Measurements from ENCODE around the gene SNURF. TPM values are rescaled to one million over a fixed set of nuclear protein-coding genes. Genes with fewer than 3 reads are reported as not detected.

SNURF gene, protein sequence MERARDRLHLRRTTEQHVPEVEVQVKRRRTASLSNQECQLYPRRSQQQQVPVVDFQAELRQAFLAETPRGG
- total RNA-seq, result 10 to 100 TPM in 1 of 2 donors, 1 to 10 TPM in 1; 3.9 to 78.4 TPM
- 1 to 10 TPM; 2.1 to 2.2 TPM for polyA plus RNA-seq
- long read RNA-seq, donor 1, transcript SNURF-202 (3 exons, 650 nt), result major isoform, 8 of 11 reads
- long read RNA-seq, donor 1, partial matches to known transcripts, result 0 of 11 reads
- long read RNA-seq, donor 1, other reads (novel, unspliced or antisense), result 0 of 11 reads
- long read RNA-seq, donor 2, partial matches to known transcripts, result 0 of 3 reads
- long read RNA-seq, donor 2, other reads (novel, unspliced or antisense), result 0 of 3 reads
- long read RNA-seq, donor 3, partial matches to known transcripts, result 0 of 4 reads
- long read RNA-seq, donor 3, other reads (novel, unspliced or antisense), result 0 of 4 reads
- long read RNA-seq, donor 4, partial matches to known transcripts, result 0 of 2 reads
- long read RNA-seq, donor 4, other reads (novel, unspliced or antisense), result 0 of 2 reads
- long read RNA-seq, donor 5, partial matches to known transcripts, result 0 of 7 reads
- long read RNA-seq, donor 5, other reads (novel, unspliced or antisense), result 0 of 7 reads

DNA sequence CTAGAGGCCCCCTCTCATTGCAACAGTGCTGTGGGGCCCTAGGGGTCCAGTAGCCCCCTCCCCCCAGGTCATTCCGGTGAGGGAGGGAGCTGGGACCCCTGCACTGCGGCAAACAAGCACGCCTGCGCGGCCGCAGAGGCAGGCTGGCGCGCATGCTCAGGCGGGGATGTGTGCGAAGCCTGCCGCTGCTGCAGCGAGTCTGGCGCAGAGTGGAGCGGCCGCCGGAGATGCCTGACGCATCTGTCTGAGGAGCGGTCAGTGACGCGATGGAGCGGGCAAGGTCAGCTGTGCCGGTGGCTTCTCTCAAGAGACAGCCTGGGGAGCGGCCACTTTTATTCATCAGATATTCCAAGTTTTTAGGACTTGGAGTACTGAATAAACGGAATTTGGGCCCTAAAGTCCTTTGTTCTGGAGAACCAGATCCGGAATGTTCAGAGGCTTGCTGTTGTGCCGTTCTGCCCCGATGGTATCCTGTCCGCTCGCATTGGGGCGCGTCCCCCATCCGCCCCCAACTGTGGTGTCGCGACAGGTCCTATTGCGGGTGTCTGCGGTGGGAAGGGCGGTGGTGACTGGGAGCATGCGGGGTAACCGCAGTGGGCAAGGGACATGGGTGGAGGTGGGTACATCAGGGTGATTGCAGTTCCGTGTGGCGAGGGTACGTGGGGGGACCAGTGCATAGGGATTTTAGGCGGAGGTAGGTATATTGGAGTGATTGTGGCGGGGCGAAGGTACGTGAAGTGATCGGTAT lies at the start of gene SNURF, which contains the start of gene SNRPN:
SNURF (plus strand) TSS at position 205 of the 748 bp plus-strand sequence; CDS start at position 267, 62 bp downstream.
SNRPN (plus strand) TSS at position 205 of the 748 bp plus-strand sequence. CDS start 19,467 bp downstream, outside the sequence.
- WGBS, 2 donors, result 48 to 53% methylated on average over 47 of the region's 47 CpGs
- Histone ChIP-seq H3K4me1 (ENCODE audit: control insufficient read depth in 5 of 5, insufficient read depth in 5 of 5, low read length in 5 of 5) (peaks cover 0 to 16% (median 0%) of the 10 kb centered on the region in 5 donors), H3K4me3 (peak within 1 kb of the TSS; percentile 64), H3K36me3 (ENCODE audit: control insufficient read depth in 4 of 4, insufficient read depth in 4 of 4, low read length in 4 of 4) (peaks cover 0 to 3% (median 1%) of the 10 kb centered on the region in 4 donors), H3K9ac (ENCODE audit: insufficient read depth in 1 of 2, low read length in 2 of 2) (peak within 1 kb of the TSS; percentile 92 to 96), H3K9me3 (ENCODE audit: control insufficient read depth in 4 of 4, insufficient read depth in 3 of 4, low read length in 3 of 4) (peaks cover 0 to 13% (median 0%) of the 10 kb centered on the region in 4 donors), H3K27ac (ENCODE audit: low read depth in 1 of 2, low read length in 1 of 2) (peak within 1 kb of the TSS; percentile 86), H3K27me3 (ENCODE audit: control insufficient read depth in 3 of 3, insufficient read depth in 3 of 3, low read length in 2 of 3) (no peaks in the 10 kb centered on the region)
- TF ChIP-seq, protein P1, sequence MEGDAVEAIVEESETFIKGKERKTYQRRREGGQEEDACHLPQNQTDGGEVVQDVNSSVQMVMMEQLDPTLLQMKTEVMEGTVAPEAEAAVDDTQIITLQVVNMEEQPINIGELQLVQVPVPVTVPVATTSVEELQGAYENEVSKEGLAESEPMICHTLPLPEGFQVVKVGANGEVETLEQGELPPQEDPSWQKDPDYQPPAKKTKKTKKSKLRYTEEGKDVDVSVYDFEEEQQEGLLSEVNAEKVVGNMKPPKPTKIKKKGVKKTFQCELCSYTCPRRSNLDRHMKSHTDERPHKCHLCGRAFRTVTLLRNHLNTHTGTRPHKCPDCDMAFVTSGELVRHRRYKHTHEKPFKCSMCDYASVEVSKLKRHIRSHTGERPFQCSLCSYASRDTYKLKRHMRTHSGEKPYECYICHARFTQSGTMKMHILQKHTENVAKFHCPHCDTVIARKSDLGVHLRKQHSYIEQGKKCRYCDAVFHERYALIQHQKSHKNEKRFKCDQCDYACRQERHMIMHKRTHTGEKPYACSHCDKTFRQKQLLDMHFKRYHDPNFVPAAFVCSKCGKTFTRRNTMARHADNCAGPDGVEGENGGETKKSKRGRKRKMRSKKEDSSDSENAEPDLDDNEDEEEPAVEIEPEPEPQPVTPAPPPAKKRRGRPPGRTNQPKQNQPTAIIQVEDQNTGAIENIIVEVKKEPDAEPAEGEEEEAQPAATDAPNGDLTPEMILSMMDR (IDR thresholded peaks at IDR 0.05; ENCODE audit: control extremely low read depth, extremely low read depth), result no peak
- peak; percentile 70 to 81 (median 79) for DNase-seq
- peak; percentile 76 for ATAC-seq (ENCODE audit: insufficient read depth, low FRiP score)

DNA sequence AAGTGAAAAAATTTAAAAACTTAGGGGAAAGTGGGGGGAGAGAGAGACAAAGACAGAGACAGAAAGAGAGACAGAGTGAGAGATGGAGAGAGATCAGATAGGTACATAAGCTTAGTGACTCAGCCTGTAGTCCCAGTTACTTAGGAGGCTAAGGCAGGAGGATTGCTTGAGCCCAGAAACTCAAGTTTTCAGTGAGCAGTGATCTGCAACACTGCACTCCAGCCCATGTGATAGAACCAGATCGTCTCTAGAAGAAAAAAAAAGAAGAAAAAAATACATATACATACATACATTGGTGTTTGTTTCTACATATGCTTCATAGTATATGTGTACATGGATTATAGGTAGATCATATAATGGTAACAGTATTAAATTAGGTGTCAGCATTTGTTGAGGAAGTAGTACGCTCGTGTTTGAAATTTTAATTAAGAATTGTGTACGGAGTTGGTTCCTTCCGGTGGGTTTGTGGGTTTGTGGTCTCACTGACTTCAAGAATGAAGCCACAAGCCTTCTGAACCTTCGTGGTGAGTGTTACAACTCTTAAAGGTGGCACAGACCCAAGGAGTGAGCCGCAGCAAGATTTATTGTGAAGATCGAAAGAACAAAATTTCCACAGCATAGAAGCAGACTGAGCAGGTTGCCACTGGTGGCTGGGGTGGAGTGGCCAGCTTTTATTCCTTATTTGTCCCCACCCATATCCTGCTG lies 38.3 kb upstream of the SNURF start:
- H3K27ac ChIP-seq (ENCODE audit: low read depth in 1 of 2, low read length in 1 of 2), result no peak overlapping the region
- WGBS, 2 donors, result 50 to 61% methylated on average over 8 of the region's 8 CpGs
- H3K9me3 ChIP-seq (ENCODE audit: control insufficient read depth in 4 of 4, insufficient read depth in 3 of 4, low read length in 3 of 4), result peaks cover 0 to 5% (median under 1%) of the 10 kb centered on the region in 4 donors
- no peak overlapping the region for H3K4me3 ChIP-seq
- DNase-seq, result no peak
- peaks cover 0 to 4% (median 0%) of the 10 kb centered on the region in 4 donors for H3K36me3 ChIP-seq (ENCODE audit: control insufficient read depth in 4 of 4, insufficient read depth in 4 of 4, low read length in 4 of 4)
- H3K4me1 ChIP-seq (ENCODE audit: control insufficient read depth in 5 of 5, insufficient read depth in 5 of 5, low read length in 5 of 5), result no peaks in the 10 kb centered on the region
- no peak overlapping the region for H3K9ac ChIP-seq (ENCODE audit: insufficient read depth in 1 of 2, low read length in 2 of 2)
- no peak for ATAC-seq (ENCODE audit: insufficient read depth, low FRiP score)
- TF ChIP-seq, protein P1 (IDR thresholded peaks at IDR 0.05; ENCODE audit: control extremely low read depth, extremely low read depth), result no peak
- no peaks in the 10 kb centered on the region for H3K27me3 ChIP-seq (ENCODE audit: control insufficient read depth in 3 of 3, insufficient read depth in 3 of 3, low read length in 2 of 3)

DNA sequence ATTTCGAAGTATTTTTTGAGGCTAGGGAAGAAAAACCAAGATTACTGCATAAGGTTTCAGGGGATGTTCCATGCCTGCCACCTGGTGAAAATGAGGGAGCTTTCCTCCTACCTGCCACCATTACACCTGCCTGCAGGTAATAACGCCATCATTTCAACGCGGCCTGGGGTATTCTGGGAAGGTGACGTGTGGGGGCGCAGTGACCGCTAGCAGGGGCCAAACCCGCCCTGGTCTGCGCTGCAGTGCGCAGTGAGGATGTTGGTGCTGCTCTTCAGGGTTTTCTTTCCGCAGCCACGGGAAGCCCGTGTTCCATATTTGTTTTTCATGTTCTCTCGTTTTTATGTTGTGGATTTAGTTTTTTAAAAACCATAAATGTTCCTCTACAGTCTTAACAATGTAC lies 37.4 kb upstream of the SNURF start:
- no peaks in the 10 kb centered on the region for H3K4me1 ChIP-seq (ENCODE audit: control insufficient read depth in 5 of 5, insufficient read depth in 5 of 5, low read length in 5 of 5)
- H3K27me3 ChIP-seq (ENCODE audit: control insufficient read depth in 3 of 3, insufficient read depth in 3 of 3, low read length in 2 of 3), result no peaks in the 10 kb centered on the region
- peaks cover 0 to 4% (median 0%) of the 10 kb centered on the region in 4 donors for H3K36me3 ChIP-seq (ENCODE audit: control insufficient read depth in 4 of 4, insufficient read depth in 4 of 4, low read length in 4 of 4)
- no peak for ATAC-seq (ENCODE audit: insufficient read depth, low FRiP score)
- no peak overlapping the region for H3K4me3 ChIP-seq
- no peak overlapping the region for H3K27ac ChIP-seq (ENCODE audit: low read depth in 1 of 2, low read length in 1 of 2)
- WGBS, 2 donors, result 88 to 95% methylated on average over 14 of the region's 14 CpGs
- DNase-seq, result no peak
- H3K9me3 ChIP-seq (ENCODE audit: control insufficient read depth in 4 of 4, insufficient read depth in 3 of 4, low read length in 3 of 4), result peaks cover 0 to 4% (median 1%) of the 10 kb centered on the region in 4 donors
- TF ChIP-seq, protein P1 (IDR thresholded peaks at IDR 0.05; ENCODE audit: control extremely low read depth, extremely low read depth), result no peak
- H3K9ac ChIP-seq (ENCODE audit: insufficient read depth in 1 of 2, low read length in 2 of 2), result no peak overlapping the region

Measured in lung (tissue), 16 donors.